ENCODE measurements around the gene IDH2. TPM values are rescaled to one million over a fixed set of nuclear protein-coding genes. Genes with fewer than 3 reads are reported as not detected.
"Not testable (repeated sequence)": the region's sequence is repeated elsewhere in the genome, so short reads cannot be mapped to it uniquely, and the experiment has no call there.

The IDH2 gene
- total RNA-seq, 3 donors from 2014 or later, result 29.9 to 73.5 (median 58.7) TPM

- TF ChIP-seq, protein P1, sequence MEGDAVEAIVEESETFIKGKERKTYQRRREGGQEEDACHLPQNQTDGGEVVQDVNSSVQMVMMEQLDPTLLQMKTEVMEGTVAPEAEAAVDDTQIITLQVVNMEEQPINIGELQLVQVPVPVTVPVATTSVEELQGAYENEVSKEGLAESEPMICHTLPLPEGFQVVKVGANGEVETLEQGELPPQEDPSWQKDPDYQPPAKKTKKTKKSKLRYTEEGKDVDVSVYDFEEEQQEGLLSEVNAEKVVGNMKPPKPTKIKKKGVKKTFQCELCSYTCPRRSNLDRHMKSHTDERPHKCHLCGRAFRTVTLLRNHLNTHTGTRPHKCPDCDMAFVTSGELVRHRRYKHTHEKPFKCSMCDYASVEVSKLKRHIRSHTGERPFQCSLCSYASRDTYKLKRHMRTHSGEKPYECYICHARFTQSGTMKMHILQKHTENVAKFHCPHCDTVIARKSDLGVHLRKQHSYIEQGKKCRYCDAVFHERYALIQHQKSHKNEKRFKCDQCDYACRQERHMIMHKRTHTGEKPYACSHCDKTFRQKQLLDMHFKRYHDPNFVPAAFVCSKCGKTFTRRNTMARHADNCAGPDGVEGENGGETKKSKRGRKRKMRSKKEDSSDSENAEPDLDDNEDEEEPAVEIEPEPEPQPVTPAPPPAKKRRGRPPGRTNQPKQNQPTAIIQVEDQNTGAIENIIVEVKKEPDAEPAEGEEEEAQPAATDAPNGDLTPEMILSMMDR (IDR thresholded peaks at IDR 0.05), result no peak
- TF ChIP-seq POLR2A (IDR thresholded peaks at IDR 0.05) (no peak), POLR2AphosphoS5 (IDR thresholded peaks at IDR 0.05) (no peak)
Observed at GRCh38 chr15:90145259-90145658, 43.0 kb upstream of the IDH2 start.

DNA sequence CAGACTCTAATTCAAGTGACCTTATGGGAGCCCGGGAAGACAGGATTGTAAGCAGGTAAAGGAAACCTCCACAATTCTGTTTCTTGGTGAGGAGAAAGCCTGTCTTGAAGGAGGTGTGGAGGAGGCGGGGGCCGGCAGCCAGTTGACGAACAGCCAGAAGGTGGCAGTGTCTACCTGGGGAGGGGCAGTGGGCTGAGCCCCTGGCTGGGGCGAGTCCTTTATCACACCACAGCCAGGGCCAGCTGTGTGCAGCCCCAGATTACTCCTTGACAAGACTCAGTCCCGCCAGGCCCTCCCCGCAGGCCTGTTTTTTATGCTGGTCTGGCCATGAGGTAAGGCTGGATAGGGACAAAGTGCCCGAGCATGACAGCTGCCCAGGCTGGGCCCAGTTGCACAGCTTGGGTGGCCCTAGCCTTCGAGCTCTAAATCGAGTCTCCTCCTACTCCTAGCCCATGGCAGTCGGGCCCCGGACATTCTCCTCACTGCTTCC, 40.9 kb upstream of the IDH2 start:
- Histone ChIP-seq H3K27me3 (no peaks in the 10 kb centered on the region), H3K27ac (peak overlapping the region in 1 of 2 donors; percentile 50), H3K4me1 (no peaks in the 10 kb centered on the region), H3K9me3 (no peaks in the 10 kb centered on the region), H3K4me3 (no peak overlapping the region), H3K36me3 (no peaks in the 10 kb centered on the region)
- peak; percentile 50 to 81 for DNase-seq (ENCODE audit: low spot score in 2 of 2)
- intact Hi-C loops (cut with DNase I; ENCODE audit: low total_unique reads), result loop anchor here (1.0 kb wide), 1 partner anchor 22 kb away; no protein-coding TSS in a partner anchor
- TF ChIP-seq, protein P1 (IDR thresholded peaks at IDR 0.05), result peak; percentile 21 to 73 (median 58)
- TF ChIP-seq POLR2AphosphoS5 (IDR thresholded peaks at IDR 0.05), result no peak

More at GRCh38 chr15:90145259-90145658, 43.0 kb upstream of the IDH2 start:
- intact Hi-C loops (cut with DNase I; ENCODE audit: low total_unique reads), result no loop called here
- H3K4me3 ChIP-seq, result no peak overlapping the region
- no peaks in the 10 kb centered on the region for H3K9me3 ChIP-seq
- no peak for DNase-seq (ENCODE audit: low spot score in 2 of 2)
- H3K4me1 ChIP-seq, result no peaks in the 10 kb centered on the region
- H3K36me3 ChIP-seq, result no peaks in the 10 kb centered on the region
- H3K27me3 ChIP-seq, result no peaks in the 10 kb centered on the region
- no peak overlapping the region for H3K27ac ChIP-seq

- no peaks in the 10 kb centered on the region for H3K9me3 ChIP-seq
- intact Hi-C loops (cut with DNase I; ENCODE audit: low total_unique reads), result loop anchor here (1.0 kb wide), 1 partner anchor 23 kb away; no protein-coding TSS in a partner anchor
- no peaks in the 10 kb centered on the region for H3K4me1 ChIP-seq
- H3K36me3 ChIP-seq, result no peaks in the 10 kb centered on the region
- H3K27me3 ChIP-seq, result no peaks in the 10 kb centered on the region
- H3K4me3 ChIP-seq, result no peak overlapping the region
- no peak for DNase-seq (ENCODE audit: low spot score in 2 of 2)
- H3K27ac ChIP-seq, result no peak overlapping the region
- TF ChIP-seq, protein P1 (IDR thresholded peaks at IDR 0.05), result no peak
- TF ChIP-seq POLR2A (IDR thresholded peaks at IDR 0.05) (no peak), POLR2AphosphoS5 (IDR thresholded peaks at IDR 0.05) (no peak)
Observed at GRCh38 chr15:90142216-90143165, 40.2 kb upstream of the IDH2 start.

DNA sequence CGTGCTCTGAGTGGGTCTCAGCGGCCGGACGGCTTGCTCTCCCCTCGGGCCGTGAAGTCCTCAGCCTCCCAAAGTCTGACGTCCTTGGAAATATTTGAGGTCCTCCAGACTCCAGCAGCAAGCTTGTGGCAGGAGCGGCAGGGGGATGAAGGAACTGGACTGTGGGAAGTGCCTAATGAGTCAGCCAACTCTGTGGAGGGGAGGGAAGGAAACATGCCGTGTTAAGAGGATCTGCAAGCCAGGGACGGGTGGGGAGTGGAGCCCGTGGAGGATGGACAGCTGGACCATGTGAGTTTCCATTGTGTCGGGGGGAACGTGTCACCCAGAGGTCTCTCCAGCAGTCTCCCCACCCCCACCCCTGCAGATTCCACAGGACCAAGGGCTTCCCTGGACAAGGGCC, 39.4 kb upstream of the IDH2 start:
- no peak overlapping the region for H3K27ac ChIP-seq
- H3K4me1 ChIP-seq, result no peaks in the 10 kb centered on the region
- DNase-seq (ENCODE audit: low spot score in 2 of 2), result no peak
- intact Hi-C loops (cut with DNase I; ENCODE audit: low total_unique reads), result no loop called here
- H3K9me3 ChIP-seq, result no peaks in the 10 kb centered on the region
- no peaks in the 10 kb centered on the region for H3K27me3 ChIP-seq
- TF ChIP-seq POLR2AphosphoS5 (IDR thresholded peaks at IDR 0.05), result no peak
- TF ChIP-seq, protein P1 (IDR thresholded peaks at IDR 0.05), result no peak
- TF ChIP-seq POLR2A (IDR thresholded peaks at IDR 0.05), result no peak
- no peak overlapping the region for H3K4me3 ChIP-seq
- no peaks in the 10 kb centered on the region for H3K36me3 ChIP-seq

- intact Hi-C loops (cut with DNase I; ENCODE audit: low total_unique reads); DNase-seq (ENCODE audit: low spot score in 2 of 2); H3K9me3 ChIP-seq; H3K4me3 ChIP-seq; H3K27ac ChIP-seq; H3K4me1 ChIP-seq; H3K36me3 ChIP-seq; H3K27me3 ChIP-seq: not testable (repeated sequence)
Observed at GRCh38 chr15:90139549-90139948, 37.3 kb upstream of the IDH2 start.

Measured in breast epithelium (tissue), 4 donors.